Limb (tissue), 2 donors: ENCODE measurements around the gene VN1R5.

Source experiments
- DNase-seq, 2 donors: peaks; one replicate each; pipeline ENCODE4 v3.0.0-alpha.2; 2016; ENCODE audit errors: extremely low spot score in 2 of 2

The VN1R5 gene

GRCh38 chr1:247299723-247300381 is 44.0 kb downstream of the VN1R5 start:
- DNase-seq, result no peak

DNA sequence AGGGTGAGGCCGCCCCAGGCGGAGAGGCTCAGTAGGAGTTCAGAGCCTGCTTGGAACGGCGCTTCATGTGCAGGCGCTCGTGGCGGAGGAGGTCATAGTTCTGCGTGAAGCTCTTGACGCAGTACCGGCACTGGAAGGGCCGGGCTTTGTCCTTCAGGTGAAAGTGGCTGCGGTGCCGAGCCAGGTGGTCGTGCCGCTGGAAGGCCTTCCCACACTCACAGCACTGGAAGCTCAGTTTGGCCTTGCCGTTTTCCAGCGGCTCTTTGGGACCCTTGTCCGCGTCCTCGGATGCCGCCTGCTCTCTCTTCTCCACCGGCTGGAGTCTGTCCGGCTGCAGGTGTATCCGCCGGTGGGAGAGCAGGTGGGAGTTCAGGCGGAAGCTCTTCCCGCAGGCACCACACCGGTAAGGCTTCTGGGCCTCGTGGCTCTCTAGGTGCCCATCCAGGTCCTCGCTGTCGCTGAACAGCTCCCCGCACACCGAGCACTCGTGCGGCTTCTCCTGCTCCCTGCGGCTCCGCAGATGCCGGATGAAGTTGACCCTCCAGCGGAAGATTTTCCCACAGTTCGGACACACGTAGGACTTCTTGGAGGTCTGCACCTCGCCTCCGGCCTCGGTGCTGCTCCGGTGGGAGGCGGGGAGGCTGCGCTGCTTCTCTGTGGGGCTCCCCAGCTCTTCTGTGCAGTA is 44.8 kb downstream of the VN1R5 start:
- no peak for DNase-seq

GRCh38 chr1:247301176-247301540 is 45.3 kb downstream of the VN1R5 start:
- no peak for DNase-seq

- DNase-seq, result no peak
These were observed 47.3 kb downstream of the VN1R5 start for GRCh38 chr1:247303216-247303615.

- DNase-seq, result no peak
These were observed 48.2 kb downstream of the VN1R5 start for GRCh38 chr1:247304031-247304430.
